ENCODE results near the gene SMARCA4. TPM values are rescaled to one million over a fixed set of nuclear protein-coding genes. Genes with fewer than 3 reads are reported as not detected.

SMARCA4 gene
- polyA plus RNA-seq, 1 experiment: 46.3 TPM

DNA sequence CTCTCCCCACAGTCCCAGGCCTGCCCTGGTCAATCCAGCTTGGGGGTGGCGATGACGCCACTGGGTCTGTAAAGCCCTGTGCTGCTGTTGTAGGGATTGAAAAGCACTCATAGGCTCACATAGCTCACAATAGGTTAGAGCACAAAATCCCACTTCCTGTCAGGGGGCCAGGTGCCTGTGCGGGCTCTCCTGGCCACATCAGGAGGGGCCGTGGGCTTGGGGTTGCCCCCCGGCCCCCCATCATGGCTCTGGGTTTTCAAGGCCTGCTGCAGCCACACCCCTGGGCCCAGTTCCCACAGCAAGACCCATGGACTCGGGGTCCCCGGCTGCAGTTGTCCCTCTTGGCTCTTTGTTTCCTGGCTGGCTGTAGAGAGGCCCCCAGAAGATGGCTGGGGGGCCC, 62.9 kb downstream of the SMARCA4 start:
- H3K27me3 ChIP-seq (ENCODE audit: control insufficient read depth, insufficient read depth, low read length): no peaks in the 10 kb centered on the region
- CTCF ChIA-PET: interaction anchor here (5.6 kb wide), 1 partner anchor 12 kb away, joined by 27 read pairs; no protein-coding TSS in a partner anchor
- no peak for DNase-seq (ENCODE audit: low read depth)
- TF ChIP-seq, protein P1, sequence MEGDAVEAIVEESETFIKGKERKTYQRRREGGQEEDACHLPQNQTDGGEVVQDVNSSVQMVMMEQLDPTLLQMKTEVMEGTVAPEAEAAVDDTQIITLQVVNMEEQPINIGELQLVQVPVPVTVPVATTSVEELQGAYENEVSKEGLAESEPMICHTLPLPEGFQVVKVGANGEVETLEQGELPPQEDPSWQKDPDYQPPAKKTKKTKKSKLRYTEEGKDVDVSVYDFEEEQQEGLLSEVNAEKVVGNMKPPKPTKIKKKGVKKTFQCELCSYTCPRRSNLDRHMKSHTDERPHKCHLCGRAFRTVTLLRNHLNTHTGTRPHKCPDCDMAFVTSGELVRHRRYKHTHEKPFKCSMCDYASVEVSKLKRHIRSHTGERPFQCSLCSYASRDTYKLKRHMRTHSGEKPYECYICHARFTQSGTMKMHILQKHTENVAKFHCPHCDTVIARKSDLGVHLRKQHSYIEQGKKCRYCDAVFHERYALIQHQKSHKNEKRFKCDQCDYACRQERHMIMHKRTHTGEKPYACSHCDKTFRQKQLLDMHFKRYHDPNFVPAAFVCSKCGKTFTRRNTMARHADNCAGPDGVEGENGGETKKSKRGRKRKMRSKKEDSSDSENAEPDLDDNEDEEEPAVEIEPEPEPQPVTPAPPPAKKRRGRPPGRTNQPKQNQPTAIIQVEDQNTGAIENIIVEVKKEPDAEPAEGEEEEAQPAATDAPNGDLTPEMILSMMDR (IDR thresholded peaks at IDR 0.05; ENCODE audit: insufficient read depth, low read depth, low read length): no peak
- POLR2A ChIA-PET: no interaction called here
- H3K36me3 ChIP-seq (ENCODE audit: control insufficient read depth, insufficient read depth, low read length): peaks cover 52% of the 10 kb centered on the region
- no peak overlapping the region for H3K4me3 ChIP-seq (ENCODE audit: low read depth, low read length)

GRCh38 chr19:11024259-11024658, 63.4 kb downstream of the SMARCA4 start:
- CTCF ChIA-PET: interaction anchor here (0.5 to 5.6 kb wide), 2 partner anchors 11 to 1804 kb away, joined by 4 to 27 read pairs; no protein-coding TSS in a partner anchor
- Histone ChIP-seq H3K4me3 (ENCODE audit: low read depth, low read length) (no peak overlapping the region), H3K27me3 (ENCODE audit: control insufficient read depth, insufficient read depth, low read length) (no peaks in the 10 kb centered on the region), H3K36me3 (ENCODE audit: control insufficient read depth, insufficient read depth, low read length) (peaks cover 53% of the 10 kb centered on the region)
- POLR2A ChIA-PET: no interaction called here
- TF ChIP-seq, protein P1 (IDR thresholded peaks at IDR 0.05; ENCODE audit: insufficient read depth, low read depth, low read length): no peak
- no peak for DNase-seq (ENCODE audit: low read depth)

- no peak for DNase-seq (ENCODE audit: low read depth)
- TF ChIP-seq, protein P1 (IDR thresholded peaks at IDR 0.05; ENCODE audit: insufficient read depth, low read depth, low read length): no peak
- Histone ChIP-seq H3K4me3 (ENCODE audit: low read depth, low read length) (no peak overlapping the region), H3K36me3 (ENCODE audit: control insufficient read depth, insufficient read depth, low read length) (peaks cover 48% of the 10 kb centered on the region), H3K27me3 (ENCODE audit: control insufficient read depth, insufficient read depth, low read length) (no peaks in the 10 kb centered on the region)
- ChIA-PET CTCF (interaction anchor here (0.6 to 5.6 kb wide), 2 partner anchors 10 to 27 kb away, joined by 3 to 27 read pairs; no protein-coding TSS in a partner anchor), POLR2A (no interaction called here)
Observed at GRCh38 chr19:11025006-11025405, 64.2 kb downstream of the SMARCA4 start.

DNA sequence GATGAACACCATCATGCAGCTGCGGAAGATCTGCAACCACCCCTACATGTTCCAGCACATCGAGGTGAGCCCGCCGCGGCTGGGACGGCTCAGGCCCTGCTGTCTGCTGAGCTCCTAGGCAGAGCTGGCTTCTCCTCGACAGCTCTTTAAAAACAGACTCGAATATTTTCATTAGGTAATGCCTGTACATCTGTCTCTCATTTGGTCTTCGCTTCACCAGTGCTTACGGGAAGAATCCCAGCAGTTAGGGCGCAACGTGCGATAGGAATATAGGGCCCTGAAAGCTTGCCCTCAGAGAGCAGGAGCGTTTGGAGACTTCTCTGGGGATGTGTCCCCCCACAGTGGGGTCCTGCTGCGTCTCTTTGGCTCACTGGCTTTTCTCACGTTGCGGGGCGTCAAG, 64.6 kb downstream of the SMARCA4 start:
- Histone ChIP-seq H3K4me3 (ENCODE audit: low read depth, low read length) (no peak overlapping the region), H3K36me3 (ENCODE audit: control insufficient read depth, insufficient read depth, low read length) (peaks cover 48% of the 10 kb centered on the region), H3K27me3 (ENCODE audit: control insufficient read depth, insufficient read depth, low read length) (no peaks in the 10 kb centered on the region)
- CTCF ChIA-PET: interaction anchor here (0.6 to 5.6 kb wide), 3 partner anchors 10 to 27 kb away, joined by 3 to 27 read pairs (median 14); no protein-coding TSS in a partner anchor
- POLR2A ChIA-PET: no interaction called here
- TF ChIP-seq, protein P1 (IDR thresholded peaks at IDR 0.05; ENCODE audit: insufficient read depth, low read depth, low read length): no peak
- DNase-seq (ENCODE audit: low read depth): no peak

GRCh38 chr19:11025997-11026396, 65.2 kb downstream of the SMARCA4 start:
- DNase-seq (ENCODE audit: low read depth): no peak
- H3K27me3 ChIP-seq (ENCODE audit: control insufficient read depth, insufficient read depth, low read length): no peaks in the 10 kb centered on the region
- TF ChIP-seq, protein P1 (IDR thresholded peaks at IDR 0.05; ENCODE audit: insufficient read depth, low read depth, low read length): no peak
- ChIA-PET CTCF (interaction anchor here (0.6 to 2.5 kb wide), 2 partner anchors 9 to 82 kb away, joined by 3 to 14 read pairs; no protein-coding TSS in a partner anchor), POLR2A (no interaction called here)
- peaks cover 52% of the 10 kb centered on the region for H3K36me3 ChIP-seq (ENCODE audit: control insufficient read depth, insufficient read depth, low read length)
- H3K4me3 ChIP-seq (ENCODE audit: low read depth, low read length): no peak overlapping the region
